ENCODE data around the gene GIMAP8.

GIMAP8 gene

DNA sequence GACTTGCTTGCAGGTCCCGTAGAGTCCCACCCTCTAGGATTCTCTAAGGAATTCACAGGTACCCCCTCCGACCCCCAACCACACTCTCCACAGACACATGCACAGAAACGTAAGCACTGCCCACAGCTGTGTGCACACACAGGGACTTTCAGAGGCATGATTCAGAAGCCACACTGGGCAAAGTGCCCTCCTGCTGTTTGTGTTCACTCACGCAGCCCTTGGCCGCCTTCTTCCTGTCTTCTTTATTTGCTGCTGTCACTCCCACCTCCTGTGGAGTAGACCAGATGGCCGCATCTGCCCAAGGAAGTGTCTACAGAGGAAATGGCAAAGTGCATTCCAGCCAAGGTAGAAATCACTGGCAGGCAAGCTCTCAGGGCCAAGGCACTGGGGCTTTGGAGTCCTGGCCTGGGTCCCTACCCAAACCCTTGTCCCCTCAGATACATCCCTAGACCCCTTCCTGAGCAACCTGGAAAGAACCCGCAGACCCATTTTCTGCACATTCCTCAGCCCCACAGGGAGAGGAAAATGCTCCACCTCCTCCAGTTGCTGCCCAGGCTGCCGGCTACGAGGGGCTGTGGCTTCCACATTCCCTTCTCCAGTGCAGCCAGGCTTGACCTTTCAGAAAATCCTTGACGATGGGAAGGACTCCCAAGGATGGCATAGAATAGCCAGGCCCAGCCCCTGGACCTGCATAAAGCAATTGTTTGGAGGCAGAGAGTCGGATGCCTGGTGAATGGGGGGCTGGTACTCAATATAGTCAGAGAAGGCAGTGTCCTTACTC lies 21.6 kb upstream of the GIMAP8 start:
- Histone ChIP-seq H2AFZ (ENCODE audit: low read length) (no peak overlapping the region), H3K9me2 (ENCODE audit: low read depth, low read length) (no peaks in the 10 kb centered on the region), H3K27ac (ENCODE audit: low read depth, low read length, poor library complexity, severe bottlenecking) (no peak overlapping the region), H3K9me3 (ENCODE audit: low read length) (no peaks in the 10 kb centered on the region), H3K27me3 (ENCODE audit: insufficient read depth, low read length) (peaks cover 17% of the 10 kb centered on the region; the same call in 1 of the 2 replicates), H3F3A (ENCODE audit: insufficient read depth, low read length) (no peaks in the 10 kb centered on the region), H3K79me2 (ENCODE audit: insufficient read depth, low read length) (no peaks in the 10 kb centered on the region), H3K4me1 (ENCODE audit: insufficient read depth, low read length, severe bottlenecking) (peaks cover 25% of the 10 kb centered on the region), H3K36me3 (ENCODE audit: insufficient read depth, low read length) (no peaks in the 10 kb centered on the region), H3K4me2 (ENCODE audit: low read length) (no peak overlapping the region), H3K9ac (ENCODE audit: low read length) (no peak overlapping the region), H4K20me1 (ENCODE audit: insufficient read depth, low read length) (no peaks in the 10 kb centered on the region), H3K4me3 (ENCODE audit: low read depth, low read length, poor library complexity, severe bottlenecking) (no peak overlapping the region)
- TF ChIP-seq EZH2 (IDR thresholded peaks at IDR 0.05; ENCODE audit: borderline replicate concordance, low read length) (no peak), CTCF (IDR thresholded peaks at IDR 0.05; ENCODE audit: low read length) (no peak)

GRCh38 chr7:150429699-150430098 lies 20.7 kb upstream of the GIMAP8 start:
- Histone ChIP-seq H3K9me2 (ENCODE audit: low read depth, low read length) (no peaks in the 10 kb centered on the region), H3K4me2 (ENCODE audit: low read length) (no peak overlapping the region), H3K9ac (ENCODE audit: low read length) (no peak overlapping the region), H3F3A (ENCODE audit: insufficient read depth, low read length) (no peaks in the 10 kb centered on the region), H3K27me3 (ENCODE audit: insufficient read depth, low read length) (peaks cover 11% of the 10 kb centered on the region; the same call in 1 of the 2 replicates), H3K79me2 (ENCODE audit: insufficient read depth, low read length) (no peaks in the 10 kb centered on the region), H3K4me1 (ENCODE audit: insufficient read depth, low read length, severe bottlenecking) (peaks cover 25% of the 10 kb centered on the region), H3K36me3 (ENCODE audit: insufficient read depth, low read length) (no peaks in the 10 kb centered on the region), H3K27ac (ENCODE audit: low read depth, low read length, poor library complexity, severe bottlenecking) (no peak overlapping the region), H3K9me3 (ENCODE audit: low read length) (no peaks in the 10 kb centered on the region), H4K20me1 (ENCODE audit: insufficient read depth, low read length) (no peaks in the 10 kb centered on the region), H2AFZ (ENCODE audit: low read length) (no peak overlapping the region), H3K4me3 (ENCODE audit: low read depth, low read length, poor library complexity, severe bottlenecking) (no peak overlapping the region)
- TF ChIP-seq EZH2 (IDR thresholded peaks at IDR 0.05; ENCODE audit: borderline replicate concordance, low read length) (no peak), CTCF (IDR thresholded peaks at IDR 0.05; ENCODE audit: low read length) (no peak)

DNA sequence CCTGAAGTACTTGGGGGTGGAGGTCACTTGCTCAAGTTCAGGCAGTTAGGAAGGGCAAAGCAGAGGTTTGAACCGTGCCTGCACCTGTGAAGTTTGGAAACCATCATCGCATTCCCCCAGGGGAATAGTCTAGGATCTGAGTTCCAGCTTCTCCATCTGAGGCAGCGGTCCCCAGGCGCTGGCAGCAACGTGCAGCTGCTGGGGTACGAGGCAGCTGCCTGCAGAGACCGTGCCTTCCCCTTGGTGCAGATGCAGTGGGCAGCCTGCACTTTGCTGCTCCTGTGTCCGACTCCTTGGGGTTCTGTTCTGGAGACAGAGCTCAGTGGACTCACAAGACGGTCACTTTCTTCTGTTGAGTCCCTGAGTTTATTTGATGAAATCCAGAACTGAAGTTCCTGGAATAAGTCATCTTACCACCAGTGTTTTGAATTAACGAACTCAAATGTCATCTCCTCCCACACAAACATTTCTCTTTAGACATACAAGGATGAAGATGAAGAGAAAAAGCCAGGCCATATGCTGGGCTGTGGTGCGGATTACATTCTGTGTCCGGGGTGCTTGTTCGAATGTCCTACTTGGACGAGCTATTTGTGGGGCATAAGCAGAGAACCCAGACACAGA lies 19.9 kb upstream of the GIMAP8 start:
- H3F3A ChIP-seq (ENCODE audit: insufficient read depth, low read length): no peaks in the 10 kb centered on the region
- H3K9me2 ChIP-seq (ENCODE audit: low read depth, low read length): no peaks in the 10 kb centered on the region
- H2AFZ ChIP-seq (ENCODE audit: low read length): no peak overlapping the region
- H3K9ac ChIP-seq (ENCODE audit: low read length): no peak overlapping the region
- no peak overlapping the region for H3K4me3 ChIP-seq (ENCODE audit: low read depth, low read length, poor library complexity, severe bottlenecking)
- no peaks in the 10 kb centered on the region for H3K9me3 ChIP-seq (ENCODE audit: low read length)
- H3K36me3 ChIP-seq (ENCODE audit: insufficient read depth, low read length): no peaks in the 10 kb centered on the region
- no peaks in the 10 kb centered on the region for H4K20me1 ChIP-seq (ENCODE audit: insufficient read depth, low read length)
- no peak overlapping the region for H3K4me2 ChIP-seq (ENCODE audit: low read length)
- H3K27ac ChIP-seq (ENCODE audit: low read depth, low read length, poor library complexity, severe bottlenecking): no peak overlapping the region
- H3K27me3 ChIP-seq (ENCODE audit: insufficient read depth, low read length): peaks cover 5% of the 10 kb centered on the region; the same call in 1 of the 2 replicates
- no peaks in the 10 kb centered on the region for H3K79me2 ChIP-seq (ENCODE audit: insufficient read depth, low read length)
- TF ChIP-seq CTCF (IDR thresholded peaks at IDR 0.05; ENCODE audit: low read length) (no peak), EZH2 (IDR thresholded peaks at IDR 0.05; ENCODE audit: borderline replicate concordance, low read length) (no peak)
- peaks cover 34% of the 10 kb centered on the region for H3K4me1 ChIP-seq (ENCODE audit: insufficient read depth, low read length, severe bottlenecking)

All from OCI-LY1 (cell line).